IPS-NIHi11 (cell line): ENCODE measurements around the gene CLC.
"Not testable (repeated sequence)": the region's sequence is repeated elsewhere in the genome, so short reads cannot be mapped to it uniquely, and the experiment has no call there.

Experiments
- DNase-seq: peaks from one replicate; pipeline ENCODE4 v3.0.0; 2012; ENCODE audit warnings: mixed read lengths, low spot score

CLC gene

DNA sequence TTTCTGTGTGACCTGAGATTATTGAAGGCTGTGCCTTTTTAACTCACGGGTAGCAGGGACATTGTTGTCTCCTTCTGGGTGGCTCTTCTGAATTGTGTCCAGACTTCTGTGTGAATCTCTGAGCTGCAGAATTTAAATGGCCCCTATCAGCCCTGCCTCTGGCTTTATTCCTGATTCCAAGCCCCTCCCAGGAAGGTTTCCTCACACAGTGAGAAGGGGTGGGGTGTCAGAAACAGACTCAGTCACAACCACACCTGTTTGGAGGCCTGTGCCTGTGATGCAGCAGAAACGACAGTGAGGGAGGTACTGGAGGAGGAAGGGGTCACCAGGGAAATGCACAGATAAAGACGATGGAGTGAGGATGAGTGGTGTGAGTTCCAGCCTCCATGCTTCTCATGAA lies at the start of gene CLC:
CLC (minus strand) TSS at position 139 of the 400 bp plus-strand sequence; CDS start at position 62, 77 bp downstream.
- no peak for DNase-seq

DNA sequence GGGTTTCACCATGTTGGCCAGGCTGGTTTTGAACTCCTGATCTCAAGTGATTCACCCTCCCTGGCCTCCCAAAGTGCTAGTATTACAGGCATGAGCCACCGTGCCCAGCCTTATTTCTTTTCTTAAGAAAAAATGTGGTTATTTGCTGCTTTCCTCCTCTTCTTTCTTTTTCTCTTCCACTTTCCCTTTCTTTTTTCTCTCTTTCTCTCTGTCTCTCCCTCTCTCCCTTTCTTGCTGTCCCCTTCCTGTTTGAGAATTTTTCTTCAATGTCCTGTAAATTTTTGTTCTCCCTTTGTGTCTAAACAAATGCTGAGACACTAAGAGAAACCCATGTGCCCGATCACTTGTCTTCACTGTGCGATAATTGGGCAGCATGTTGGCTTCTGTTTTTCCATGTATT lies 43.1 kb upstream of the CLC start:
- no peak for DNase-seq

DNA sequence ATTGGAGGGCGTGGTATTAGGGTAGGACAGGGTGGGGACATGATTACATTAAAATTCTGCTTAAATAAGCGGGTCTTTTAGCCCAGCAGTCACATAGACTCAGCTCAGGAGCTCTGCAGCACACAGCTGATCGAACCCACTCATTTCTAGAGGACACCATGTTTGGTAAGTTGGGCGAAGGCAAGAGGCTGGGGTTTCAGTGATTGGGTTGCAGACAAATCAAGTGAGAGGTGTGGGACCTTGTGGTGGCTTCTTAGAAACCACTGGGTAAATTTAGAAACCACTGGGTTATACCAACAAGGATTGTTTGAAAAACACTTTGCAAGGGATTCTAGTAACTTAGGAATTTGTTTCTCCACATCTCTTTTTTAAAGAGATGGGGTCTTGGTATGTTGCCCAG lies 40.9 kb upstream of the CLC start, which contains the start of gene LEUTX:
LEUTX (plus strand) TSS at position 92 of the 400 bp plus-strand sequence; CDS start at position 159, 67 bp downstream.
- DNase-seq: no peak

DNA sequence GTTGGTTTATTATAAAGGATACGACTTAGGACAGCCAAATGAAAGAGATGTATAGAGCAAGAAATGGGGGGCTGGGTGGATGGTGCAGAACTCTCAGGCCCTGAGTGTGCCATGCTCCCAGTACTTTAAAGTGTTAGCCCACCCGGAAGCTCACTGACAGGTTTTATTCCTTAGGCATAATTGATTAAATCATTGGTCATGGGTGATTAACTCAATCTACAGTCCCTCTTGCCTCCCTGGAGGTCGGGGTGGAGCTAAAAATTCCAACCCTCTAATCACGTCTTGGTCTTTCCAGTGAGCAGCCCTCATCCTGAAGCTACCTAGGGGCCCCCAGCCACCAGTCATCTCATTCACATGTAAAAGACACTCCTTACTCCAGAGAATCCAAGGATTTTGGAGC lies 31.0 kb upstream of the CLC start:
- DNase-seq: no peak

DNA sequence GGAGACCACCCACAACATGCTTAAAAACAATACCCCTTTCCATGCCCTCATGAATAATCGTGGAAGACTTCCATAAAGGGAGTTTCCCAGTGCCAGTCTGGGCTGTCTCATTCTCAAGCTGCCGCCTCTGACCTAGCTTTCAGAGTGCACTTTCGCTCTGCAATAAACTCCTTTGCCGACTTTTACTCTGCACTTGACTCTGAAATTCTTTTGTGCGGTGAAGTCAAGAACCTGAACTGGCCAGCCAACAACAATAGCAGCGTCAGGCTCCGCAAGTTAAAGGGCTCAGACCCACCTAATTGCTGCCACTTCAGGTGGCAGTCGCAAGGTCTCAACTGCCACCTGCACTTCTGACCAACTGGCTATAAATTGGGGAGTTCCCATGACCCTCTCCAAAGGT lies 30.5 kb upstream of the CLC start:
- no peak for DNase-seq

DNA sequence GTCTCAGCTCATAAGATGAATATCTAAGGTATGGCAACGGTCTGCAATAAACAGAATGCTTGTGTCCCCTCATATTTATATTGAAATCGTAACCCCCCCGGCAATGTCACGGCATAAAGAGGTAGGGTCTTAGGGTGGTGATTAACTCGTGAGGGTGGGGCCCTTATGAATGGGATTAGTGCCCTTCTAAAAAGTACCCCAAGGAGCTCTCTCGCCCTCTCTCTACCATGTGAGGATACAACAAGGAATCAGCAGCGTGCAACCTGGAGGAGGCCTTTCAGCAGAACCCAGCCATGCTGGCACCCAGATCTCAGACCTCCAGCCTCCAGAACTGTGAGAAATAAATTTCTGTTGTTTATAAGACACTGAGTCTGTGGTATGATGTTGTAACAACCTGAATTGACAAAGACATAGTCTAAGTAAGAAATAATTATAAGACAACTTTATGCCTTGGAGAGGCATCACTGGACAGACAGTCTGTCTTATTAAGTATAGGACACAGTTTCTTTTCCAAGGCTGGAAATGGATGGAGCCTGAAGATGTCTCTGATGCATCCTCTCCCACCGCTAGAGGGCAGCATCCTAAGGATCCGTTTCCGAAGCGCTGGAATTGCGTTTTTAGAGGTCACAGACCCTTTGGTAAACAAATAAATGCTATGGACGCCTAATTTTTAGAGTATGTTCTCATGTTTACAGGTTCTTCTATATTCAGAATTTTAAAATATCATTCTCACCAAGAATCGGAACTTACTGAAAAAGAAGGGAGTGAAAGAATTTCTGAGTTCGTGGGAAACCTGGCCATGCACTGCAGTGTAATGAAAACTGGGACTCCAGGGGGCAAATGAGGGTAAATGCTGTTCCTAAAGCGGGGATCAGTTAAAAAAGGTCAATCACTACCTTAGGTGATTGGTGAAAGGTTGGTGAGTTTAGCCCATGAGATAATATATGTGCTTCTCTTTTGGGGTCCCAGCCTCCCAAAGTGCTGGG lies 27.6 kb upstream of the CLC start:
- DNase-seq: peak; percentile 39

DNA sequence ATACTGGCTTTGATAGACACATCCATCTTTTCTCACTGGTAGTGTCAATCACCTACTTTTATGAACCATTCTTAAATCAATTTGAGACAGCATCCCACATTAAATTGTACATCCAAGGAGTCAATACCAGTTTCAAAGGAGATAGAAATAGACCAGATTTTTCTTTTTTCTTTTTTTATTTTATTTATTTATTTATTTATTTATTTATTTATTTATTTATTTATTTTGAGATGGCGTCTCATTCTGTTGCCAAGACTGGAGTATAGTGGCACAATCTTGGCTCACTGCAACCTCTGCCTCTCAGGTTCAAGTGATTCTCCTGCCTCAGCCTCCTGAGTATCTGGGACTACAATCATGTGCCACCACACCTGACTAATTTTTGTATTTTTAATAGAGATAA lies 24.0 kb upstream of the CLC start:
- not testable (repeated sequence) for DNase-seq

DNA sequence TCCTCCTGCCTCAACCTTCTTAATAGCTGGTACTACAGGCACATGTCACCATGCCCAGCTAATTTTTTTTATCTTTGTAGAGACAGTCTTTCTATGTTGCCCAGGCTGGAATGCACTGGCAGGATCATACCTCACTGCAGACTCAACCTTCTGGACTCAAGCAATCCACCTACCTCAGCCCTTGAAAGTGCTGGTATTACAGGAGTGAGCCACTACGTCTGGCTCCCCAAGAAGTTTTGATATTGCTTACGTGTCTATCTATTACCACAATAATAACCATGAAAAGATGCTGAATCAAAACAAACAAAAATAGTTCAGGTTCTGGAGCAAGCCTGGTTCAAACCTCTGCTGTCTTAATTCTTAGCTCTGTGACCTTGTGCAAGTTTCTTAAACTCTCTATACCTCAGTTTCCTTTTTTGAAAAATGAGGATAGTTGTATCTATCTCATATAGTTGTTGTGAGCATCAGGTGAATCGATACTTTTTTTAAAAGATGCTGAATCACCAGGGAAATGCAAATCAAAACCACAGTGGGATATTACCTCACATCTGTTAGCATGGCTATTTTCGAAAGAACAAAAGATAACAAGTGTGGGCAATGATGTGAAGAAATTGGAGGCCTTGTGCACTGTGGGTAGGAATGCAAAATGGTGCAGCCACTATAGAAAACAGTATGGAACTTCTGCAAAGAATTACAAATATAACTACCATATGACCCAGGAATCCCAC lies 21.8 kb upstream of the CLC start:
- DNase-seq: no peak

DNA sequence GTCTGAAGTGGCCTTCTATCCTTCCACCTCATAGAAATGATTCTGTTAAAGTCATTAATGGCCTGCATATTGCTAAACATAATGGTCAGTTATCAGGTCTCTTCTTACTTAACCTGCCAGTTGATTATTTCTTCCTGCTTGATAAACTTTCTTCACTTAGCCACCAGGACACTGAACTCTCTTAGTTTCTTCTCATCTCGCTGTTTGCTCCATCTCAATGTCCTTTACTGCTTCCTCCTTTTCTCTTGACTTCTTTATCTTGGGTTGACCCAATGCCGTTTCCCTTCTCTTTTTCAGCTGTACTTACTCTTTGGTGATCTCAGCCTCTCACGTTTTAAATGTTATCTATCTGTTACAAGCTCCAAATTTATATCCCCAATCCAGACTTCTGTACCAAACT lies 17.1 kb upstream of the CLC start:
- DNase-seq: no peak

DNA sequence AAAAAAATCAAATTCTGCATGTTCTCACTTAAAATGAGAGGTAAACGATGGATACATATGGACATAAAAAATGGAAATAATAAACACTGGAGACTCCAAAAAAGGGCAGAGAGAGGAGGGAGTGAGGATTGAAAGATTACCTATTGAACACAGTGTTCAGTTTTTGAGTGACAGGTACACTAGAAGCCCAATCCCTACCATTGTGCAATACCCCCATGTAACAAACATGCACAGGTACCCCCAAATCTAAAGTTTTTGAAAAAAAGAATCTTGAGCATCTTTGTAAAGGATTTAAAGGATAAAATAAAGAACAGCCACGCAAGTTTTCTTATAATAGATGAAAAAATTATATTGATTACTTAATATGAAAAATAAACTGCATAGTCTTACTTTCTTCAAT lies 16.7 kb upstream of the CLC start:
- no peak for DNase-seq

DNA sequence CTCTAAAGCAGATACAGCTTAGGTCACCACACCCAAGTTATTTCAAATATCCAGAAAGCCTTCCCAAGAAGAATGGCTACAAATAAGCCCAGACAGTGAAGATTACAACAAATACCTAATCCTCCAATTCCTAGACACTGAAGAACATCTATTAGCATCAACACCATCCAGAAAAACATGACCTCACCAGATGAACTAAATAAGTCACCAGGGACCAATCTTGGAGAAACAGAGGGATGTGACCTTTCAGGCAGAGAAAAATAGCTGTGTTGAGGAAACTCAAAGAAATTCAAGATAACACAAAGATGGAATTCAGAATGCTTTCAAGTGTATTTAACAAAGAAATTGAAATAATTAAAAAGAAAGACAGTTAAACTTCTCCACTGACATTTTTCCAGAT lies 15.0 kb upstream of the CLC start:
- DNase-seq: no peak

DNA sequence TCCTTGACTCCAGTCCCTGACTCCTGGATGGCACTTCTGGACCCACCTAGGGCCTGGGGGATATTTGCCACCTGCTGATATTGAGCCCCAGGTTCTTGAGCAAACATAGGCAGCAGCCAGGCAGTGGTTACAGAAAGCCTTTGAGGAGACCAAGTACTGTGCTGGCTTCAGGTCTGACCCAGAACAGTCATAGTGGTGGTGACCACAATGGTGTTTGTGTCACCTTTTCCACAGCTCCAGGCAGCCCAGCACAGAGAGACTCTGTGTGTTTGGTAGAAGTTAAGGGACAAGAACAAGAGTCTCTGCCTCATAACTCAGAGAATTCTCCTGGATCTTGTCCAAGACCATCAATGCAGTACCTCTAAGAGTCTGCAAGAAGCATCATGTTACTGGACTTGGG lies 14.6 kb upstream of the CLC start:
- DNase-seq: no peak

DNA sequence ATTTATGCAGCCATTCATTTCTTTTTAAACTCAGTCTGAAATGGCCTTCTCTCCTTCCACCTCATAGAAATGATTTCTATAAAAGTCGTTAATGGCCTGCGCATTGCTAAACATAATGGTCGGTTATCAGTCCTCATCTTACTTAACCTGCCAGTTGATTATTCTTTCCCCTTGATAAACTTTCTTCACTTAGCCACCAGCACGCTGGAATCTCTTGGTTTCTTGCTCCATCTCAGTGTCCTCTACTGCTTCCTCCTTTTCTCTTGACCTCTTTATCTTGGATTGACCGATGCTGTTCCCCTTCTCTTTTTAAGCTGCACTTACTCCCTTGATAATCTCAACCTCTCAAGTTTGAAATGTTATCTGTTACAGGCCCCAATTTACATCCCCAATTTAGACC lies 12.2 kb upstream of the CLC start:
- no peak for DNase-seq

DNA sequence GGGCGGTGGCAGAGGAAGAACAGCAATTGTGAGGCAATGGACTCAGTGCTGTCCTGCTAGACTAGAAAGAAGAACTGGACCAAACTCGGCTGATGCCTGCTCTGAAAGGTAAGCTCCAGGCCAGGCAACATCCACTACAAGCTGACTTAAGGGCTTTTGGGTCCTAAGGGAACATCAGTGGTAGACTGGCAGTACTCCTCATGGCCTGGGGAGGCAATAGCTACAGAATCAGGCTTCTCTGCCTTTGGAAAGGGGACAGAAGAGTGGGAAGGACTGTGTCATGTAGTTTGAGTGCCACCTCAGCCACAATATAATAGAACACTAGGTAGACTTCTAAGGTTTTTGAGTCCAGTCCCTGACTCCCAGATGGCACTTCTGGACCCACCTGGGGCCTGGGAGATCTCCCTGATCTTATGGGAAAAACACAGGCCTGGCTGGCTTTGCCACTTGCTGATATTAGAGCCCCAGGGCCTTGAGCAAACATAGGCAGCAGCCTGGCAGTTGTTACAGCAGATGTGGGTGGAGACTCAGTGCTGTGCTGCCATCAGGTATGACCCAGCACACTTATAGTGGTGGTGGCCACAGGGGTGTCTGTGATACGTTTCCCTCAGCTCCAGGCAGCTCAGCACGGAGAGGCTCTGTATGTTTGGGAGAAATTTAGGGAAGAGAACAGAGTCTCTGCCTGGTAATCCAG lies 9.2 kb upstream of the CLC start:
- peak; percentile 11 for DNase-seq

DNA sequence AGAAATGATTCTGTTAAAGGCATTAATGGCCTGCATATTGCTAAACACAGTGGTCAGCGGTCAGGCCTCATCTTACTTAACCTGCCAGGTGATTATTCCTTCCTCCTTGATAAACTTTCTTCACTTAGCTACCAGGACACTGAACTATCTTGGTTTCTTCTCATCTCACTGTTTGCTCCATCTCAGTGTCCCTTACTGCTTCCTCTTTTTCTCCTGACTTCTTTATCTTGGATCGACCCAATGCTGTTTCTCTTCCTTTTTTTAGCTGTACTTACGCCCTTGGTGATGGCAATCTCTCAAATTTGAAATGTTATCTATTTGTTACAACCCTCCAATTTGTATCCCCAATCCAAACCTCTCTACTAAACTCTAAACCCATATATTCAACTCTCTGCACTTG lies 7.8 kb upstream of the CLC start:
- no peak for DNase-seq

DNA sequence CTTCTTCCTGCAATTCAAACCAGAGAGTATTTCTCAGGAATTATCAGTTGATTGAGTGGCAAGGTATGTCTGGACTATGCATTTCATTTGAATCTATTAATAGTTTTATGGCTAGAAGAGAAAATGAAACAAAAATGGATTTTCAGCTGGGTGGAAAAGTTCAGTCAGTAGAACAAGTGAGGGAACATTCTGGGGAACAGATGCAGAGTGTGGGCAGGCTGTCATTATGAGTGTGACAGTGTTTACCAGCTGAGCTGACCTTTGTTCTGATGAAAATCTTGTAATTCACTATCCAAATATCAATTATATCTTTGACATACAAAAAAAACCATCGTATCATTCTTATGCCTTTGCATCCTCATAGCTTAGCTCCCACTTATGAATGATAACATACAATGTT lies 2.6 kb upstream of the CLC start:
- no peak for DNase-seq

DNA sequence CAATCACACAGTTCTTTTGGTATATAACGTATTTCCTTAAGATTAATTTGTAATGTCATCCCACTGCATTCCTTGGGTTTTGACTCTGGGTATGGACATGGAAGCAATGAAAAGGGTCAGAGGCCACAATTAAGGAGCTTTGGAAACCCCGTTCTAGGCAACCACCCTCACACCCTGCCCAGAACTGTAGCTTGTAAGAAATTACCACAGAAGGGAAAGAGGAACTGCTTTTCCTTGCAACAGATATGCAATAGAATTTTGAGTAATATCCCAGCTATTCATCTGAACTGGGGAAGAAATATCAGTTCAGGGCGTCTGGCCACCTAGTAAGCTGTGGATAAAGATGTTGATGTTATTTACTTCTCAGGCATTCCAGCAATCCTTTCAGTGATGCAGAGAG lies 985 bp upstream of the CLC start:
- DNase-seq: no peak

DNA sequence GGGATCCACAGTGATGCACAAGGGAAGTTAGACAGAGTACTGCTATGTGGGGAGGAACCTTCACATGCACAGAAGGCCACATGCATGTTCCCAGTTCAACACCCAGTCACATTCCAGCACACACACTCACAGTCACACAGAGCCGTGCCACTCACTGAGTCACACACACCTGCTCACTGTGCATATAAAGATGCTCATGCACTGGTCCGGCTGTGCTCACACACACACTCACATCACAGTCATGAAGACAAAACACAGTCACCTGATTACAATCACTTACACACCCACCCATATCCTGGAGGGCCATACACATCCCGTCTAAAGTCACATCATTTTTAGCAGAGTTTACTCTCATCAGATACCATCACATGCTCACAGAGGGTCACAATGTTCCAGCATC lies 478 bp downstream of the CLC start:
- no peak for DNase-seq

DNA sequence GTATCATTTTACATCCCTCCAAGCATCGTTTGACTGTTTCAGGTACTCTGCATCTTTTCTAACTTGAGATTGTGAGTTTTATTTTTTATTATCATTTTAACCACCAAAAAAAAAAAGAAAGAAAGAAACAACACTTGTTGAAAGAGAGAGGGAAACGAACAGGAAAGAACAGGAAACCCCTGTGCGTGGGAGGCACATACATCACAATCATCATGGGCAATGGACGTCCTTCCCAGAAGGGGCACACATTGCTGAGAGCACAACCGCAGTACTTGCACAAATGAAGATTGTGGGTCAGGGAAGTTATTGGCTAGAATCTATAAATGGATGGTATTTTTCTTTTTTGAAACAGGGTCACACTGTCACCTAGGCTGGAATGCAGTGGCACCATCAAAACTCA lies 1.7 kb downstream of the CLC start:
- DNase-seq: no peak

DNA sequence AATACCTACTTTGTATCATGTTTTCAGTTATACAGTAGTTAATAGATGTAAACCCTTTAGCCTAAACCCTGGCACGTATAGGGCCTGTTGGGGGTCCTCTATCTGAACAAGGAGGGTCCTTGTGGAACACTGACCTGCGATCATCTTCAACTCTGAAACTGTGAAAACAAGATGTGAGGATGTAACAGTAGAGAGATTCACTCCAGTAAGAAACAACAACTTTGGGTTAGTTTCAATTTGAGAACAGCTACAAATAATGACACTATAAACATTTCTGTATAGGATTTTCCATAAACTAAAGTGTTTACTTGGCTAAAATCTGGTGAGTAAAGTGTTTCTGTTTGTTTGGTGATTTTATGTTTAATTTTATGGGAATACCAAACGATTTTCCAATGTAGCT lies 2.1 kb downstream of the CLC start:
- no peak for DNase-seq

DNA sequence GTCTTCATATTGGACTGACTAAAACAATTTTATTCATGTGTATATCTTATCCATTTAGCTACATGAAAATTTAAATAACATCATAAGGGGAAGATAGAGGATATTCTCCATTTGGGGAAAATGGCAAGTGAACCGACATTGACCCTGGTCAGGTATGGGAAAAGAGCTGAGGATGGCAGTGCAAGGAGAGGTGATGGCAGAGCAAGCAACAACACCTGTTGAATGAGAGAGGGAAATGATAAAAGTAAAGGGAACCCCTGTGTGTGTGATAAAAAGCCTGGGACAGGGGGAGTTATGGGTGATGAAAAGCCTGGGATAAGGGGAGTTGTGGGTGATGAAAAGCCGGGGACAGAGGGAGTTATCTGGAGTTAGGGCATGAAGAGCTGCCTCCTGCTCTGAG lies 4.0 kb downstream of the CLC start:
- DNase-seq: no peak

DNA sequence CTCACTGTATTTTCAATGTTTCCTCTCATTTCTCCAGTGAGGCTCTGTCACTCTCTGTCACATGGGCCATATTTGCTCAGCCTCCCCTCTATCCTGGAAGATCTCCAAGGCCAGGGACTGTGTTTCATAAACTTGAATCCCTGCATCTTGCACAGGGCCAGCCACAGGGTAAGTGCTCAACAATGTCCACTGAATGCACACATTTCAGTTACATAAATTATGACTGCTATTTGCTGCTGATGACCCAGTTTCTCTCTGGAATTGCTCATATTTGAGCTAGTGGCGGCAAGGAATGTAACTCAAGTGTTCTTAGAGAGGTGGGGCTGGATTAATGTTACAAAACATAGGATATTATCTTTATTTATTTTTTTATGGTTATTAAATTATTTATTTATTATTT lies 6.1 kb downstream of the CLC start:
- DNase-seq: no peak

DNA sequence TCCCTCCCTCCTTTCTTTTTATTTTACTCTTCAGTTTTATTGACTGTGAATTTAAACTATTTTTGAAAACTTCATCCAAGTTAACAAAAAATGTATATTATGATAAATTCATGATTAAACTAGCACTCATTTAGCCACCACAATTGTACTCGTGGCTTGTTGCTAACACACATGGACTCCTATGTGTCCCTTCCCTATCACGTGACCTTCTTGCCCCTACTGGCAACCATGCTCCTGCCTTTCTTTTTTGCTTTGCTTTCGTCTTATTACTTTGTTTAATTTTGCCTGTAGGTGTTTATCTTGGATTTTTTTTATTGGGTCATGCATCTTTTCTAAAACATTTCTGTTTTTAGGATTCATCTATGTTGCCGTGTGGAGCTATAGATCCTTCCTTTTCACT lies 8.2 kb downstream of the CLC start:
- DNase-seq: no peak
